ENCODE measurements around the gene STX8.

The STX8 gene

DNA sequence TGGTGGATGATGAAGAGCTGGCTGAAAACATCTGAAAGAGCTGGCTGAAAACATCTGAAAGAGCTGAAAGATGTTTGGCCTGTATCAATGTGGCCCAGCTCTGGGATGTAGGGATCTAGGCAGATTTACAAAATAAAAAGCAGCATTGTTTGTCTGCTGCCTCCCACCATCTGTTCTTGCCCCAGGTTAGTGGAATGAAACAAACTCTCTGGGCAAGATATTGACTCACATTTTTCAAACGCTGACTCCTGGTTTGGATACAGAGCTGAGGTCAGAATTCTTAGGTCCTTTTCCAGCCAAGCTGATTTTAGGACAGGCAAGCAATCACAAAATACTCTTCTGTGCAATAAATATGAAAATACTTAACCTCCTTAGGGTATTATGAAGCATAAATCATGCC is 139.0 kb downstream of the STX8 start:
- H3K4me2 ChIP-seq (ENCODE audit: low read length): no peak overlapping the region
- peaks cover 0 to 2% of the 10 kb centered on the region in 2 experiments for H3K36me3 ChIP-seq (ENCODE audit: control insufficient read depth in 1 of 2, insufficient read depth in 2 of 2, low read length in 2 of 2)
- H3K4me3 ChIP-seq (ENCODE audit: low read depth, low read length): no peak overlapping the region
- no peak overlapping the region for H3K23ac ChIP-seq (ENCODE audit: low read length)
- H2BK12ac ChIP-seq (ENCODE audit: low read length): no peak overlapping the region
- no peak overlapping the region for H2AK5ac ChIP-seq (ENCODE audit: low read length)
- no peak overlapping the region for H2BK5ac ChIP-seq (ENCODE audit: low read depth, low read length, poor library complexity)
- no peak overlapping the region for H3K9ac ChIP-seq (ENCODE audit: low read length)
- no peak overlapping the region for H4K12ac ChIP-seq (ENCODE audit: low read depth, low read length)
- no peak overlapping the region for H4K8ac ChIP-seq (ENCODE audit: low read depth, low read length)
- H3K9me3 ChIP-seq (ENCODE audit: insufficient read depth, low read depth, low read length): no peaks in the 10 kb centered on the region
- no peak overlapping the region for H3K4ac ChIP-seq (ENCODE audit: low read depth, low read length)
- H3K14ac ChIP-seq (ENCODE audit: low read length): no peak overlapping the region
- H3K4me1 ChIP-seq (ENCODE audit: control insufficient read depth in 1 of 2, insufficient read depth in 2 of 2, low read length in 2 of 2): no peaks in the 10 kb centered on the region
- no peaks in the 10 kb centered on the region for H3K27me3 ChIP-seq (ENCODE audit: insufficient read depth, low read length)
- DNase-seq: no peak
- H3K27ac ChIP-seq (ENCODE audit: low read depth, low read length): no peak overlapping the region
- no peak overlapping the region for H2BK120ac ChIP-seq (ENCODE audit: insufficient read depth, low read length, poor library complexity)
- H2AFZ ChIP-seq (ENCODE audit: insufficient read depth, low read length, poor library complexity): no peak overlapping the region
- H3K79me2 ChIP-seq (ENCODE audit: control insufficient read depth, insufficient read depth, low read length, poor library complexity): no peaks in the 10 kb centered on the region
- H3K18ac ChIP-seq (ENCODE audit: low read length): no peak overlapping the region
- H4K91ac ChIP-seq (ENCODE audit: low read depth, low read length): no peak overlapping the region
- no CpG with 5 or more reads among the region's 1 CpG for WGBS (ENCODE audit: extremely low coverage, insufficient coverage, insufficient read length)
- no peaks in the 10 kb centered on the region for H3K79me1 ChIP-seq (ENCODE audit: low read length)

DNA sequence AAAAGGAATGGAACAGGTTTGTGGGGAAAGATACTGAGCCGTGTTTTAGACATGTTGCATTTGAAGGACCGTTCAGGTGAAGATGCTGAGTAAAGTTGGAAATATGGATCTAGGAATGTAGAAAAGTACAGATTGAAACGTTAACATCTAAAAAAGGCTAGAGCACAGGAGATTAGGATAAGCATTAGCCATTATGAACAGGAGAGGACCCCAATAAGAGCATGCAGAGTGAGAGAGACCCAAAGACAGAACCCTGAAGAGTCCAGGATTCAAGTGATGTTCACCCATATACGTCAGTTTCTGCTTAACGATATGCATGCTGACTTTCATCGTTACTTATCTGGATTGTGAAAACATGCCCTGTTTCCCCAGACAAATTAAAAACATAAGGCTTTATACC is 140.5 kb downstream of the STX8 start:
- no peak overlapping the region for H2BK12ac ChIP-seq (ENCODE audit: low read length)
- no peaks in the 10 kb centered on the region for H3K79me1 ChIP-seq (ENCODE audit: low read length)
- WGBS (ENCODE audit: extremely low coverage, insufficient coverage, insufficient read length): no CpG with 5 or more reads among the region's 6 CpGs
- no peak overlapping the region for H3K4me3 ChIP-seq (ENCODE audit: low read depth, low read length)
- no peak overlapping the region for H2AK5ac ChIP-seq (ENCODE audit: low read length)
- H3K27me3 ChIP-seq (ENCODE audit: insufficient read depth, low read length): no peaks in the 10 kb centered on the region
- H3K23ac ChIP-seq (ENCODE audit: low read length): no peak overlapping the region
- H2AFZ ChIP-seq (ENCODE audit: insufficient read depth, low read length, poor library complexity): no peak overlapping the region
- H3K9ac ChIP-seq (ENCODE audit: low read length): no peak overlapping the region
- H3K14ac ChIP-seq (ENCODE audit: low read length): no peak overlapping the region
- no peak overlapping the region for H3K18ac ChIP-seq (ENCODE audit: low read length)
- no peaks in the 10 kb centered on the region for H3K4me1 ChIP-seq (ENCODE audit: control insufficient read depth in 1 of 2, insufficient read depth in 2 of 2, low read length in 2 of 2)
- no peak overlapping the region for H3K4ac ChIP-seq (ENCODE audit: low read depth, low read length)
- no peak overlapping the region for H2BK120ac ChIP-seq (ENCODE audit: insufficient read depth, low read length, poor library complexity)
- H4K12ac ChIP-seq (ENCODE audit: low read depth, low read length): no peak overlapping the region
- H4K91ac ChIP-seq (ENCODE audit: low read depth, low read length): no peak overlapping the region
- H3K27ac ChIP-seq (ENCODE audit: low read depth, low read length): no peak overlapping the region
- DNase-seq: no peak
- H4K8ac ChIP-seq (ENCODE audit: low read depth, low read length): no peak overlapping the region
- no peak overlapping the region for H3K4me2 ChIP-seq (ENCODE audit: low read length)
- no peaks in the 10 kb centered on the region for H3K9me3 ChIP-seq (ENCODE audit: insufficient read depth, low read depth, low read length)
- H3K79me2 ChIP-seq (ENCODE audit: control insufficient read depth, insufficient read depth, low read length, poor library complexity): no peaks in the 10 kb centered on the region
- no peaks in the 10 kb centered on the region for H3K36me3 ChIP-seq (ENCODE audit: control insufficient read depth in 1 of 2, insufficient read depth in 2 of 2, low read length in 2 of 2)
- no peak overlapping the region for H2BK5ac ChIP-seq (ENCODE audit: low read depth, low read length, poor library complexity)

DNA sequence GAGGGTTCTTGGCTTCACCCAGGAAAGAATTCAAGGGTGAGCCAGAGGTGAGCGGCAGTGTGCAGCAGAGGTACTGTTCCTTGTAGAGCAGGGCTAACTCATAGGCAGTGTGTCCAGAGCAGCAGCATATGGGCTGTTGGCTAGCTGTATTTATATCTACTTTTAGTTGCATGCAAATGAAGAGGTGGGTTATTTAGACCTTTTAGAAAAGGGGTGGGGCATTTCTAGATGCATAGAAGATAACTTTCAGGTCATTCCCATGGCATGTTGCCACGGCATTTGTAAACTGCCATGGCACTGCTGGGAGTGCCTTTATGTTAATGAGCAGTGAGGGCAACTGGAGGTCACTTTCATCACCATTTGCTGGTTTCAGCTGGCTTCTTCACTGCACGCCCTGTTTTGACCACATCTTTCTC is 141.0 kb downstream of the STX8 start:
- Histone ChIP-seq H3K4me1 (ENCODE audit: control insufficient read depth in 1 of 2, insufficient read depth in 2 of 2, low read length in 2 of 2) (no peaks in the 10 kb centered on the region), H3K18ac (ENCODE audit: low read length) (no peak overlapping the region), H3K27me3 (ENCODE audit: insufficient read depth, low read length) (no peaks in the 10 kb centered on the region), H2AFZ (ENCODE audit: insufficient read depth, low read length, poor library complexity) (no peak overlapping the region), H4K8ac (ENCODE audit: low read depth, low read length) (no peak overlapping the region), H3K27ac (ENCODE audit: low read depth, low read length) (no peak overlapping the region), H3K79me1 (ENCODE audit: low read length) (no peaks in the 10 kb centered on the region), H3K4ac (ENCODE audit: low read depth, low read length) (no peak overlapping the region), H2BK12ac (ENCODE audit: low read length) (no peak overlapping the region), H2BK120ac (ENCODE audit: insufficient read depth, low read length, poor library complexity) (no peak overlapping the region), H2AK5ac (ENCODE audit: low read length) (no peak overlapping the region), H4K91ac (ENCODE audit: low read depth, low read length) (no peak overlapping the region), H3K14ac (ENCODE audit: low read length) (no peak overlapping the region), H3K79me2 (ENCODE audit: control insufficient read depth, insufficient read depth, low read length, poor library complexity) (no peaks in the 10 kb centered on the region), H3K4me2 (ENCODE audit: low read length) (no peak overlapping the region), H3K9ac (ENCODE audit: low read length) (no peak overlapping the region), H2BK5ac (ENCODE audit: low read depth, low read length, poor library complexity) (no peak overlapping the region), H3K36me3 (ENCODE audit: control insufficient read depth in 1 of 2, insufficient read depth in 2 of 2, low read length in 2 of 2) (no peaks in the 10 kb centered on the region), H3K9me3 (ENCODE audit: insufficient read depth, low read depth, low read length) (no peaks in the 10 kb centered on the region), H4K12ac (ENCODE audit: low read depth, low read length) (no peak overlapping the region), H3K23ac (ENCODE audit: low read length) (no peak overlapping the region), H3K4me3 (ENCODE audit: low read depth, low read length) (no peak overlapping the region)
- DNase-seq: peak in 1 of 2 donors; percentile 27
- WGBS (ENCODE audit: extremely low coverage, insufficient coverage, insufficient read length): no CpG with 5 or more reads among the region's 3 CpGs

DNA sequence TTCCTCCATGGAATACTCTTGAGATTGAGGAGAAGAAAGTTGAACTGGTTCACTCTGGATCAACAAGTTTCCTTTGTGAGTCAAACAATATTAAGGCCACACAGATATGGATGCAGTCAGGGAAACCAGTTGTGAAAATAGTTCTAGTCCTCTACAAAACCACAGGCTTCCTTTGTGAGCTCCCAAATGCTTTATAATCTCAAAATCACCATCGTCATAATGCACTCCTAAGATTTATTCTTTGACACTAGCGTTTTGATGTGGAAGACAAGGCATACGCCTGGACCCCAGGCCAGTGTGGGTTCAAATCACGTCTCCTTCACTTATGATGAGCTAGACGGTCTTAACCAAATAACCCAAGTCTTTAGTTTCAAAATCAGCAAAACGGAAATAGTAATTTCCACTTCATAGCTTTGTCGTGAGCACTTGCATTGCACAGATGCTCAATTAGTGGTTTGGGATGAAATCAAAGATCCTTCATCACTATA is 142.6 kb downstream of the STX8 start:
- WGBS (ENCODE audit: extremely low coverage, insufficient coverage, insufficient read length): no CpG with 5 or more reads among the region's 7 CpGs
- no peak overlapping the region for H2BK12ac ChIP-seq (ENCODE audit: low read length)
- H3K79me1 ChIP-seq (ENCODE audit: low read length): no peaks in the 10 kb centered on the region
- no peak overlapping the region for H3K23ac ChIP-seq (ENCODE audit: low read length)
- H4K91ac ChIP-seq (ENCODE audit: low read depth, low read length): no peak overlapping the region
- no peak overlapping the region for H3K27ac ChIP-seq (ENCODE audit: low read depth, low read length)
- no peak overlapping the region for H4K12ac ChIP-seq (ENCODE audit: low read depth, low read length)
- H3K4me1 ChIP-seq (ENCODE audit: control insufficient read depth in 1 of 2, insufficient read depth in 2 of 2, low read length in 2 of 2): no peaks in the 10 kb centered on the region
- H3K4ac ChIP-seq (ENCODE audit: low read depth, low read length): no peak overlapping the region
- H2AK5ac ChIP-seq (ENCODE audit: low read length): no peak overlapping the region
- H3K4me3 ChIP-seq (ENCODE audit: low read depth, low read length): no peak overlapping the region
- no peak overlapping the region for H3K4me2 ChIP-seq (ENCODE audit: low read length)
- H2AFZ ChIP-seq (ENCODE audit: insufficient read depth, low read length, poor library complexity): no peak overlapping the region
- H3K27me3 ChIP-seq (ENCODE audit: insufficient read depth, low read length): no peaks in the 10 kb centered on the region
- H4K8ac ChIP-seq (ENCODE audit: low read depth, low read length): no peak overlapping the region
- no peak overlapping the region for H3K9ac ChIP-seq (ENCODE audit: low read length)
- no peak overlapping the region for H2BK5ac ChIP-seq (ENCODE audit: low read depth, low read length, poor library complexity)
- H3K79me2 ChIP-seq (ENCODE audit: control insufficient read depth, insufficient read depth, low read length, poor library complexity): no peaks in the 10 kb centered on the region
- no peaks in the 10 kb centered on the region for H3K36me3 ChIP-seq (ENCODE audit: control insufficient read depth in 1 of 2, insufficient read depth in 2 of 2, low read length in 2 of 2)
- no peak overlapping the region for H2BK120ac ChIP-seq (ENCODE audit: insufficient read depth, low read length, poor library complexity)
- no peak overlapping the region for H3K18ac ChIP-seq (ENCODE audit: low read length)
- no peak overlapping the region for H3K14ac ChIP-seq (ENCODE audit: low read length)
- no peak for DNase-seq
- H3K9me3 ChIP-seq (ENCODE audit: insufficient read depth, low read depth, low read length): no peaks in the 10 kb centered on the region
